OCI-LY3 (cell line): ENCODE data around the gene MCCC1.
"Not testable (repeated sequence)": the region's sequence is repeated elsewhere in the genome, so short reads cannot be mapped to it uniquely, and the experiment has no call there.

Source experiments
- H2AFZ ChIP-seq: fragments of 200-600, 300-600 bp; shearing (Covaris generic); 2 replicates; pipeline ENCODE4 v1.6.0; 2014; ENCODE audit warnings: antibody characterized with exemption, low read depth, low read length
- H3K27ac ChIP-seq: fragments of 200-600, 300-600 bp; sonication (generic); 2 replicates; pipeline ENCODE4 v1.5.1; 2014; ENCODE audit warnings: mild to moderate bottlenecking, low read length, moderate library complexity, mixed read lengths
- H3K27me3 ChIP-seq: fragments of 200-600, 300-600 bp; sonication (generic); 2 replicates; pipeline ENCODE4 v1.6.1; 2014; ENCODE audit warnings: low read depth, low read length, mixed read lengths
- H3K36me3 ChIP-seq: fragments of 200-600, 300-600 bp; sonication (generic); replicated peaks from 2 replicates; pipeline ENCODE3; 2014; ENCODE audit warnings: low read depth, low read length, mixed read lengths
- H3K4me1 ChIP-seq: fragments of 300-600, 200-600 bp; sonication (generic); 2 replicates; pipeline ENCODE4 v1.6.1; 2014; ENCODE audit warnings: low read length, mixed read lengths
- H3K4me2 ChIP-seq: fragments of 200-600, 300-600 bp; sonication (generic); 2 replicates; pipeline ENCODE4 v1.6.1; 2014; ENCODE audit warnings: low read length, mixed read lengths
- H3K4me3 ChIP-seq: fragments of 300-600, 200-600 bp; sonication (generic); 2 replicates; pipeline ENCODE4 v1.5.1; 2014; ENCODE audit warnings: antibody characterized with exemption, mild to moderate bottlenecking, low read length, moderate library complexity
- H3K79me2 ChIP-seq: fragments of 300-600, 200-600 bp; shearing (Covaris generic); 2 replicates; pipeline ENCODE4 v1.6.1; 2014; ENCODE audit warnings: mild to moderate bottlenecking, low read length, mixed read lengths
- H3K9ac ChIP-seq: fragments of 300-600, 200-600 bp; shearing (Covaris generic); 2 replicates; pipeline ENCODE4 v1.6.0; 2014; ENCODE audit warnings: mild to moderate bottlenecking, low read length, moderate library complexity
- H3K9me3 ChIP-seq: fragments of 200-600, 300-600 bp; shearing (Covaris generic); 2 replicates; pipeline ENCODE4 v1.6.1; 2014; ENCODE audit warnings: low read length, mixed read lengths; ENCODE audit not compliant: insufficient read depth
- H4K20me1 ChIP-seq: fragments of 200-600, 300-600 bp; sonication (generic); 2 replicates; pipeline ENCODE4 v1.6.1; 2016; ENCODE audit warnings: low read length, mixed read lengths; ENCODE audit not compliant: insufficient read depth
- EZH2phosphoT487 ChIP-seq: fragments of 200-600 bp; shearing (Covaris generic); IDR thresholded peaks from 2 replicates; pipeline ENCODE4 v1.6.1; 2018; ENCODE audit warnings: antibody characterized with exemption, mixed run types, low read depth
- TF ChIP-seq, protein P1 (sequence below): fragments of 200-600, 300-600 bp; sonication (generic); IDR thresholded peaks from 2 replicates; pipeline ENCODE4 v1.5.1; 2014; ENCODE audit warnings: antibody characterized with exemption, low read length, low read depth

MCCC1 gene

DNA sequence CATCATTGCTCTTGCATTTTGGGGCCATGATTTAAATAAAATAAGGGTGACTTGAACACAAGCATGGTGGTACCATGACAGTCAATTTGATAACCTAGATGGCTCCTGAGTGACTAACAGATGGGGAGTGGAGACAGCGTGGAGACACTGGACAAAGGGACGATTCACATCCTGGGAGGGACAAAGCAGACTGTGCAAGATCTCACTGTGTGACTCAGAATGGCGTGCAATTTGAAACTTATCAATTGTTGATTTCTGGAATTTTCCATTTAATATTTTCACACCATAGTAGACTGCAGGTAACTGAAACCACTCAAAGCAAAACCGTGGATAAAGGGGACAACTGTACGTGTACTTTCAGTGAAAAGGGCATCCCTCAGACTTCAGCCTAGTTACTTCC, 25.5 kb downstream of the MCCC1 start:
- H3K27ac ChIP-seq, result no peak overlapping the region

DNA sequence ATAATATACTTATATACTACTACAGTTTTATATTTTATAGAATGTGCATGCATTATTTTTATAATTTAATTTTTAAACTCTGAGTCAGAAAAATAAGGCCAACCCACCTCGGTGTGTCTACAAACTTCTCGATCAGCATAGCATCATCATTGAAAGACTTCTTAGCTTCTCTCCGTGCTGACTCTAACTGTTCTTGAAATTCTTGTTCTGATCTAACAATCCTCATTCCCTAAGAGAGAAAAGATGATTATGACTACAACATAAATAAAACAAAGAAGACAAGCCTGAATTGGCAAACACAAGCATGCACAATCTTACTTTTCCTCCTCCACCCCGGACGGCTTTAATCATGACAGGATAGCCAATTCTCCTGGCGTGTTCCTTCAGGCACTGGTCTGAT, 28.4 kb downstream of the MCCC1 start:
- no peaks in the 10 kb centered on the region for H3K27me3 ChIP-seq
- no peak overlapping the region for H3K27ac ChIP-seq
- H3K9me3 ChIP-seq, result no peaks in the 10 kb centered on the region
- no peak overlapping the region for H3K9ac ChIP-seq
- no peak overlapping the region for H3K4me3 ChIP-seq
- H3K4me2 ChIP-seq, result no peak overlapping the region
- no peaks in the 10 kb centered on the region for H3K79me2 ChIP-seq
- H4K20me1 ChIP-seq, result no peaks in the 10 kb centered on the region
- H3K36me3 ChIP-seq, result peaks cover 28% of the 10 kb centered on the region
- H3K4me1 ChIP-seq, result no peaks in the 10 kb centered on the region
- TF ChIP-seq, protein P1, sequence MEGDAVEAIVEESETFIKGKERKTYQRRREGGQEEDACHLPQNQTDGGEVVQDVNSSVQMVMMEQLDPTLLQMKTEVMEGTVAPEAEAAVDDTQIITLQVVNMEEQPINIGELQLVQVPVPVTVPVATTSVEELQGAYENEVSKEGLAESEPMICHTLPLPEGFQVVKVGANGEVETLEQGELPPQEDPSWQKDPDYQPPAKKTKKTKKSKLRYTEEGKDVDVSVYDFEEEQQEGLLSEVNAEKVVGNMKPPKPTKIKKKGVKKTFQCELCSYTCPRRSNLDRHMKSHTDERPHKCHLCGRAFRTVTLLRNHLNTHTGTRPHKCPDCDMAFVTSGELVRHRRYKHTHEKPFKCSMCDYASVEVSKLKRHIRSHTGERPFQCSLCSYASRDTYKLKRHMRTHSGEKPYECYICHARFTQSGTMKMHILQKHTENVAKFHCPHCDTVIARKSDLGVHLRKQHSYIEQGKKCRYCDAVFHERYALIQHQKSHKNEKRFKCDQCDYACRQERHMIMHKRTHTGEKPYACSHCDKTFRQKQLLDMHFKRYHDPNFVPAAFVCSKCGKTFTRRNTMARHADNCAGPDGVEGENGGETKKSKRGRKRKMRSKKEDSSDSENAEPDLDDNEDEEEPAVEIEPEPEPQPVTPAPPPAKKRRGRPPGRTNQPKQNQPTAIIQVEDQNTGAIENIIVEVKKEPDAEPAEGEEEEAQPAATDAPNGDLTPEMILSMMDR, result no peak
- TF ChIP-seq EZH2phosphoT487, result no peak
- no peak overlapping the region for H2AFZ ChIP-seq

More for the DNA sequence above, 25.5 kb downstream of the MCCC1 start:
- Histone ChIP-seq H3K9ac (no peak overlapping the region), H2AFZ (no peak overlapping the region), H3K79me2 (no peaks in the 10 kb centered on the region), H4K20me1 (no peaks in the 10 kb centered on the region), H3K4me2 (no peak overlapping the region), H3K4me3 (no peak overlapping the region), H3K4me1 (no peaks in the 10 kb centered on the region), H3K36me3 (peaks cover 43% of the 10 kb centered on the region), H3K27me3 (no peaks in the 10 kb centered on the region), H3K9me3 (0 out of 2 replicates have a peak, but pooled peaks cover 2% of the 10 kb centered on the region)
- TF ChIP-seq EZH2phosphoT487, result no peak
- TF ChIP-seq, protein P1, result no peak

DNA sequence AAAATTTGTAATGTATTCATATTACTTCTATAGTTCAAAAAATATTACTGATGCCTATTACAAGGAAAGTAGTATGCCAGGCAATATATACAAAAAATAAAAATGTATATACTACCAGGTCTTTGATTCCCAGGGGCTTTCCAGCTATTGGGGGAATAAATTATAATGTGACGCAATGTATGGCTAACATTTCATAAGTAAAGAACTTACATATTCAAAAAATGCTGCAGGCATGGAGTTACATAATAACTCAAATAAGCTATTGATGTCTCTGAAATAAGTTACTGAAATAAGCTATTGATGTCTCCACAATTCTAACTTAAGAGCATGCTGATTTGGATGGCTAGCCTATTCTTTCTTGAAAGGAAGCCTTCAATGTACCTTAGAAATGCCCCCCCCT, 30.2 kb downstream of the MCCC1 start:
- no peak overlapping the region for H2AFZ ChIP-seq
- no peak overlapping the region for H3K27ac ChIP-seq
- no peak overlapping the region for H3K4me3 ChIP-seq
- no peaks in the 10 kb centered on the region for H4K20me1 ChIP-seq
- peaks cover 26% of the 10 kb centered on the region for H3K36me3 ChIP-seq
- no peak overlapping the region for H3K9ac ChIP-seq
- no peaks in the 10 kb centered on the region for H3K79me2 ChIP-seq
- no peak overlapping the region for H3K4me2 ChIP-seq
- H3K4me1 ChIP-seq, result no peaks in the 10 kb centered on the region
- no peaks in the 10 kb centered on the region for H3K27me3 ChIP-seq
- no peak for TF ChIP-seq EZH2phosphoT487
- TF ChIP-seq, protein P1, result no peak
- no peaks in the 10 kb centered on the region for H3K9me3 ChIP-seq

DNA sequence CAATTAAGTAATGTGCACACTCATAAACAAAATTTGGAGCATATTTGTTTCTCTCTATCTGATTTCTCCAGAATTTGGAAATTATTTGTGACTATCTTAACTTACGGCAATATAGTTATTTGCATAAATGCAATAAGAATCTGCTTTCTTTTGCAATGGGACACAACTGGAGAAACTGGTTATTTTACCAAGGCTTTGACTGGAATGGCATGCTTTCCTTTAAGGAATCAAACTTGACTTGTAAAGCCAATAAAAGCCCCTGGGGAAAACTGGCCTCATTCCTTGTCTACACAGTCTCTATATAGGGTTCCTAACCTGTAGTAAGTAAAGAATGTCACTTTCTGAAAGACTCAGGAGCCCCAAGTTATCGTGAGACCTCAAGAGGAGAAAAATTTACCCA, 32.4 kb downstream of the MCCC1 start:
- H3K27me3 ChIP-seq, H3K4me2 ChIP-seq, H3K4me3 ChIP-seq, H3K9me3 ChIP-seq, H3K4me1 ChIP-seq, H3K27ac ChIP-seq, H2AFZ ChIP-seq, H3K79me2 ChIP-seq, H3K9ac ChIP-seq, H4K20me1 ChIP-seq: not testable (repeated sequence)
- H3K36me3 ChIP-seq, result peaks cover 29% of the 10 kb centered on the region

DNA sequence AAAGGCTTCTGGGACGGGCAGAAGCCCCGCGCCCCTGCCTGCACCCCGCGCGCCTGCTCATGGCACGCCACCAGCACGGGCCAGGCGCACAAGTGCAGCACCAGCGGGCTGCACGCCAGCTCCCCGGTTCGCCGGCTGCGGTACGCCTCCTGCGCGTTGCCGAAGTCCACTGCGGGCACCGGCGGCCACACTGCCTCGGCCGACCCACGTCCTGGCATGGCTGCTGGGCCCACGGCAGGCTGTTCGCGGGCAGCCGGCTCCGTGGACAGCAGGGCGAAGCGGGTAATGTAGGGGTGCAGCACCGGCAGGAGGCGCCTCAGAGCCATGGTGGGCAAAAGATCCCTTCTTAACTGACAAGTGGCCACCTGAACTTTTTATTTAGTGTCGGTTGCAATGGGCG, 34.8 kb downstream of the MCCC1 start:
- Histone ChIP-seq H3K9me3 (no peaks in the 10 kb centered on the region), H3K4me1 (no peaks in the 10 kb centered on the region), H3K4me2 (no peak overlapping the region), H3K27me3 (no peaks in the 10 kb centered on the region), H2AFZ (no peak overlapping the region), H3K36me3 (peaks cover 22% of the 10 kb centered on the region), H3K9ac (no peak overlapping the region), H3K27ac (no peak overlapping the region), H3K79me2 (no peaks in the 10 kb centered on the region), H3K4me3 (no peak overlapping the region), H4K20me1 (no peaks in the 10 kb centered on the region)
- no peak for TF ChIP-seq EZH2phosphoT487
- TF ChIP-seq, protein P1, result no peak
